Spleen (tissue), 11 donors: ENCODE results near the gene FUT6. TPM values are rescaled to one million over a fixed set of nuclear protein-coding genes. Genes with fewer than 3 reads are reported as not detected.
A peak's percentile ranks its signal among the peaks of the same experiment; 100 is the strongest.

Experiments
- DNase-seq: peaks from one replicate; pipeline ENCODE4 v3.0.0-alpha.2; 2020
- H3K27ac ChIP-seq, 8 donors: fragments of 200-600 bp; sonication (generic) in 7 of 8; 1 replicate in 4 of 8; 2 replicates in 4 of 8; pipeline versions ENCODE4 v1.5.0 to v1.8.0; 2016 to 2021; ENCODE audit warnings: inconsistent platforms in 4 of 8, mild to moderate bottlenecking in 4 of 8, moderate library complexity in 1 of 8
- H3K27me3 ChIP-seq, 7 donors: fragments of 200-600 bp; sonication (generic) in 6 of 7; replicated peaks in 1 of 7; 1 replicate in 4 of 7; 2 replicates in 3 of 7; pipeline versions ENCODE4 v1.5.0 to v1.8.0; 2016 to 2021; ENCODE audit warnings: inconsistent platforms in 3 of 7, mild to moderate bottlenecking in 1 of 7
- H3K36me3 ChIP-seq, 6 donors: fragments of 200-600 bp; sonication (generic) in 5 of 6; 1 replicate in 4 of 6; 2 replicates in 2 of 6; pipeline versions ENCODE4 v1.5.0 to v1.8.0; 2016 to 2021; ENCODE audit warnings: inconsistent platforms in 2 of 6
- H3K4me1 ChIP-seq, 6 donors: fragments of 200-600 bp; sonication (generic) in 5 of 6; 1 replicate in 3 of 6; 2 replicates in 3 of 6; pipeline versions ENCODE4 v1.5.0 to v1.8.0; 2016 to 2021; ENCODE audit warnings: inconsistent platforms in 3 of 6
- H3K4me3 ChIP-seq, 8 donors: fragments of 200-600 bp; sonication (generic) in 7 of 8; 1 replicate in 4 of 8; 2 replicates in 4 of 8; pipeline versions ENCODE4 v1.5.0 to v1.8.0; 2016 to 2021; ENCODE audit warnings: inconsistent platforms in 4 of 8, mild to moderate bottlenecking in 4 of 8, moderate library complexity in 2 of 8
- H3K9me3 ChIP-seq, 8 donors: fragments of 200-600 bp; sonication (generic) in 7 of 8; 1 replicate in 4 of 8; 2 replicates in 4 of 8; pipeline versions ENCODE4 v1.5.0 to v1.8.0; 2016 to 2021; ENCODE audit warnings: inconsistent platforms in 4 of 8
- CTCF ChIP-seq, 11 experiments: fragments of 200-600 bp in 7 of 11; fragments of 450-650 bp in 4 of 11; sonication (generic) in 4 of 11; IDR thresholded peaks in 8 of 11; conservative IDR thresholded peaks in 3 of 11; 1 replicate in 7 of 11; 2 replicates in 4 of 11; pipeline versions ENCODE4 v1.4.0 to v1.8.0; 2016 to 2021; ENCODE audit warnings: antibody characterized with exemption in 11 of 11, inconsistent platforms in 4 of 11, mild to moderate bottlenecking in 1 of 11
- POLR2A ChIP-seq, 3 donors: fragments of 450-650 bp; IDR thresholded peaks; one replicate each; pipeline ENCODE4 v1.5.1; 2017; ENCODE audit warnings: antibody characterized with exemption in 3 of 3, mild to moderate bottlenecking in 1 of 3
- POLR2AphosphoS5 ChIP-seq, 3 donors: sonication (generic); formaldehyde crosslinking; IDR thresholded peaks; one replicate each; pipeline ENCODE4 v1.5.1; 2017; ENCODE audit warnings: antibody characterized with exemption in 3 of 3
- WGBS, 5 donors: extraction: QIAGEN DNeasy Blood & Tissue Kit in 3 of 5; methylation state at CpG; one replicate each; pipeline versions ENCODE4 v1.1.5 to v1.1.7; 2013 to 2018; 5-methylcytosine and 5-hydroxymethylcytosine counted together
- intact Hi-C: fragments of 100-400 bp; cut with DNase I; formaldehyde crosslinking; loops from one replicate; pipeline ENCODE4 v1.15.0; 2023; ENCODE audit warnings: low total_unique reads
- polyA plus RNA-seq, 3 donors: library from polyadenylated mRNA; stranded (reverse); fragments of 200-250 nt; gene quantifications; one replicate each; pipeline ENCODE4 v1.2.1, GENCODE V29; 2013
- total RNA-seq, 7 donors: library from RNA; depleted of rRNA in 3 of 7; stranded (reverse); fragments of >200 nt in 3 of 7; fragmentation: NEBNext Ultra II Directional in 4 of 7; extraction: Animal tissue kit (Norgen Biotek cat#: 25700) in 4 of 7; gene quantifications; one replicate each; pipeline versions ENCODE4 v1.1.0 to v1.2.1, GENCODE V29; 2016 to 2021
- donor health status: healthy with polysubstance abuse.
- donor health status: DM: no; HTN: no; CAD: no; lungs with moderate emphysema.
- donor health status: DM: no; HTN: no; CAD: no.
- donor health status: Bipolar disorder and iron deficiency.
- donor health status: healthy.
- donor health status: DM: no; HTN: no; CAD: no.
- donor health status: DM: yes; HTN: yes; CAD: no.

The FUT6 gene
- total and polyA plus RNA-seq, 10 donors = 0.06 to 0.44 (median 0.13) TPM; not detected in 5

- H3K9me3 ChIP-seq = no peaks in the 10 kb centered on the region
- intact Hi-C loops = loop anchor here (5.0 kb wide), 1 partner anchor 88 kb away; no protein-coding TSS in a partner anchor
- 2 to 12% (median 2%) methylated on average over 10 to 106 of the region's 107 CpGs for WGBS, 5 donors
- no peaks in the 10 kb centered on the region for H3K36me3 ChIP-seq
- no peak for TF ChIP-seq POLR2A (IDR thresholded peaks at IDR 0.05)
- TF ChIP-seq POLR2AphosphoS5 (IDR thresholded peaks at IDR 0.05) = no peak
- no peak for TF ChIP-seq CTCF (IDR thresholded peaks at IDR 0.05 in 8 of 11, conservative IDR thresholded peaks at IDR 0.05 in 3 of 11)
- H3K27ac ChIP-seq = peak within 1 kb of the TSS in 2 of 8 donors; percentile 16 to 57
- H3K27me3 ChIP-seq = peaks cover 0 to 63% (median 46%) of the 10 kb centered on the region in 7 donors
- peak; percentile 82 for DNase-seq
- peak within 1 kb of the TSS; percentile 7 to 62 (median 27) for H3K4me3 ChIP-seq
- H3K4me1 ChIP-seq = peaks cover 6 to 54% (median 29%) of the 10 kb centered on the region in 6 donors
These were observed 34.7 kb downstream of the FUT6 start, which contains the start of gene NRTN for GRCh38 chr19:5804516-5805461. Gene NRTN, plus strand, starts transcription at chr19:5805067. Its CDS starts 19,099 bp downstream, at chr19:5824166.

GRCh38 chr19:5803752-5804515 is 35.6 kb downstream of the FUT6 start:
- Histone ChIP-seq H3K27ac (peak overlapping the region in 1 of 8 donors; percentile 16), H3K27me3 (peaks cover 0 to 71% (median 46%) of the 10 kb centered on the region in 7 donors), H3K36me3 (no peaks in the 10 kb centered on the region), H3K4me3 (peak overlapping the region in 7 of 8 donors; percentile 7 to 62 (median 29)), H3K4me1 (peaks cover 6 to 62% (median 32%) of the 10 kb centered on the region in 6 donors), H3K9me3 (no peaks in the 10 kb centered on the region)
- DNase-seq = peak; percentile 95
- intact Hi-C loops = loop anchor here (5.0 kb wide), 1 partner anchor 88 kb away; no protein-coding TSS in a partner anchor
- WGBS, 5 donors = 0 to 4% (median 1%) methylated on average over 24 to 54 of the region's 54 CpGs
- TF ChIP-seq POLR2A (IDR thresholded peaks at IDR 0.05) (no peak), POLR2AphosphoS5 (IDR thresholded peaks at IDR 0.05) (peak; percentile 44 to 79 (median 65)), CTCF (IDR thresholded peaks at IDR 0.05 in 8 of 11, conservative IDR thresholded peaks at IDR 0.05 in 3 of 11) (peak; percentile 74 to 96 (median 91))

GRCh38 chr19:5803441-5803751 is 36.1 kb downstream of the FUT6 start:
- 8 to 22% (median 14%) methylated on average over 8 of the region's 8 CpGs for WGBS, 5 donors
- no peaks in the 10 kb centered on the region for H3K9me3 ChIP-seq
- intact Hi-C loops = loop anchor here (5.0 kb wide), 1 partner anchor 89 kb away; no protein-coding TSS in a partner anchor
- no peak for TF ChIP-seq POLR2A (IDR thresholded peaks at IDR 0.05)
- no peak for TF ChIP-seq CTCF (IDR thresholded peaks at IDR 0.05 in 8 of 11, conservative IDR thresholded peaks at IDR 0.05 in 3 of 11)
- TF ChIP-seq POLR2AphosphoS5 (IDR thresholded peaks at IDR 0.05) = no peak
- H3K27ac ChIP-seq = no peak overlapping the region
- no peak for DNase-seq
- peaks cover 6 to 67% (median 32%) of the 10 kb centered on the region in 6 donors for H3K4me1 ChIP-seq
- H3K27me3 ChIP-seq = peaks cover 0 to 77% (median 46%) of the 10 kb centered on the region in 7 donors
- no peaks in the 10 kb centered on the region for H3K36me3 ChIP-seq
- H3K4me3 ChIP-seq = peak overlapping the region in 7 of 8 donors; percentile 7 to 62 (median 29)
